Peyer's patch (tissue), 4 donors: ENCODE measurements around the gene NCK2. TPM values are rescaled to one million over a fixed set of nuclear protein-coding genes. Genes with fewer than 3 reads are reported as not detected.
A peak's percentile ranks its signal among the peaks of the same experiment; 100 is the strongest.

Source experiments
- DNase-seq, 3 donors: peaks; one replicate each; pipeline ENCODE4 v3.0.0-alpha.2; 2017 to 2019
- H3K27ac ChIP-seq, 4 donors: fragments of 200-600 bp; sonication (generic); one replicate each; pipeline ENCODE4 v1.5.1; 2016 to 2019
- H3K27me3 ChIP-seq, 2 donors: fragments of 200-600 bp; sonication (generic); one replicate each; pipeline ENCODE4 v1.5.1; 2019
- H3K36me3 ChIP-seq, 3 donors: fragments of 200-600 bp; sonication (generic); one replicate each; pipeline ENCODE4 v1.5.1; 2016 to 2019
- H3K4me1 ChIP-seq, 4 donors: fragments of 200-600 bp; sonication (generic); one replicate each; pipeline ENCODE4 v1.5.1; 2016 to 2019
- H3K4me3 ChIP-seq, 4 donors: fragments of 200-600 bp; sonication (generic); 1 replicate in 3 of 4; 2 replicates in 1 of 4; pipeline ENCODE4 v1.5.1; 2016 to 2019; ENCODE audit warnings: mild to moderate bottlenecking in 1 of 4
- H3K9me3 ChIP-seq, 4 donors: fragments of 200-600 bp; sonication (generic); one replicate each; pipeline ENCODE4 v1.5.1; 2016 to 2019; ENCODE audit warnings: mild to moderate bottlenecking in 1 of 4
- CTCF ChIP-seq, 6 experiments: fragments of 450-650 bp in 4 of 6; fragments of 200-600 bp in 2 of 6; sonication (generic) in 1 of 6; IDR thresholded peaks; one replicate each; pipeline ENCODE4 v1.5.1; 2017 to 2019; ENCODE audit warnings: antibody characterized with exemption in 6 of 6, mild to moderate bottlenecking in 3 of 6, moderate library complexity in 1 of 6
- POLR2A ChIP-seq, 2 donors: fragments of 450-650 bp; IDR thresholded peaks; one replicate each; pipeline ENCODE4 v1.5.1; 2017; ENCODE audit warnings: antibody characterized with exemption in 2 of 2, mild to moderate bottlenecking in 2 of 2, moderate library complexity in 2 of 2
- total RNA-seq, 4 donors: library from RNA; depleted of rRNA; stranded (reverse); fragments of >200 nt; gene quantifications; one replicate each; pipeline ENCODE4 v1.1.0, GENCODE V29; 2016

NCK2 gene
- total RNA-seq, 4 donors from 2014 or later: 58.6 to 94.5 (median 85.8) TPM

- Histone ChIP-seq H3K9me3 (no peaks in the 10 kb centered on the region), H3K27me3 (no peaks in the 10 kb centered on the region), H3K4me1 (no peaks in the 10 kb centered on the region), H3K4me3 (no peak overlapping the region), H3K36me3 (peaks cover 0 to 7% (median 0%) of the 10 kb centered on the region in 3 donors), H3K27ac (no peak overlapping the region)
- no peak for DNase-seq
- TF ChIP-seq CTCF (IDR thresholded peaks at IDR 0.05) (no peak), POLR2A (IDR thresholded peaks at IDR 0.05) (no peak)
These were observed 107.4 kb downstream of the NCK2 start for GRCh38 chr2:105852066-105852465.

GRCh38 chr2:105853354-105854088 lies 108.8 kb downstream of the NCK2 start:
- H3K36me3 ChIP-seq: peaks cover 0 to 7% (median 0%) of the 10 kb centered on the region in 3 donors

GRCh38 chr2:105854972-105855371 lies 110.3 kb downstream of the NCK2 start:
- H3K27ac ChIP-seq: no peak overlapping the region
- H3K27me3 ChIP-seq: no peaks in the 10 kb centered on the region
- H3K9me3 ChIP-seq: no peaks in the 10 kb centered on the region
- peaks cover 0 to 4% (median 0%) of the 10 kb centered on the region in 4 donors for H3K4me1 ChIP-seq
- TF ChIP-seq POLR2A (IDR thresholded peaks at IDR 0.05) (no peak), CTCF (IDR thresholded peaks at IDR 0.05) (no peak)
- H3K4me3 ChIP-seq: no peak overlapping the region
- DNase-seq: no peak
- peaks cover 0 to 7% (median 0%) of the 10 kb centered on the region in 3 donors for H3K36me3 ChIP-seq

More at GRCh38 chr2:105853354-105854088, 108.8 kb downstream of the NCK2 start:
- Histone ChIP-seq H3K4me1 (peaks cover 0 to 4% (median 0%) of the 10 kb centered on the region in 4 donors), H3K4me3 (no peak overlapping the region), H3K9me3 (no peaks in the 10 kb centered on the region), H3K27ac (no peak overlapping the region), H3K27me3 (no peaks in the 10 kb centered on the region)
- no peak for DNase-seq
- no peak for TF ChIP-seq POLR2A (IDR thresholded peaks at IDR 0.05)

- Histone ChIP-seq H3K4me3 (no peak overlapping the region), H3K36me3 (peaks cover 0 to 7% (median 0%) of the 10 kb centered on the region in 3 donors), H3K27me3 (no peaks in the 10 kb centered on the region), H3K9me3 (no peaks in the 10 kb centered on the region), H3K4me1 (peaks cover 0 to 4% (median under 1%) of the 10 kb centered on the region in 4 donors), H3K27ac (peak overlapping the region in 1 of 4 donors; percentile 27)
- no peak for DNase-seq
- TF ChIP-seq CTCF (IDR thresholded peaks at IDR 0.05) (no peak), POLR2A (IDR thresholded peaks at IDR 0.05) (no peak)
These were observed 111.9 kb downstream of the NCK2 start for GRCh38 chr2:105856581-105856980.

- Histone ChIP-seq H3K9me3 (no peaks in the 10 kb centered on the region), H3K27ac (peak overlapping the region in 3 of 4 donors; percentile 7 to 44 (median 29)), H3K36me3 (peaks cover 0 to 7% (median 0%) of the 10 kb centered on the region in 3 donors), H3K4me3 (no peak overlapping the region), H3K4me1 (peaks cover 0 to 5% (median 2%) of the 10 kb centered on the region in 4 donors), H3K27me3 (no peaks in the 10 kb centered on the region)
- DNase-seq: no peak
- TF ChIP-seq POLR2A (IDR thresholded peaks at IDR 0.05): no peak
- TF ChIP-seq CTCF (IDR thresholded peaks at IDR 0.05): no peak
These were observed 112.5 kb downstream of the NCK2 start for GRCh38 chr2:105857076-105857740.
